Heart right ventricle (tissue), 16 donors: ENCODE results near the gene TSPYL1. TPM values are rescaled to one million over a fixed set of nuclear protein-coding genes. Genes with fewer than 3 reads are reported as not detected.

Source experiments
- ATAC-seq, 8 donors: fragments of 200-7000 bp; cut with Tn5 transposase; one replicate each; pipeline ENCODE4 v1.9.1; 2020; ENCODE audit warnings: mild to moderate bottlenecking in 8 of 8, moderate library complexity in 8 of 8, moderate number of reproducible peaks in 1 of 8
- DNase-seq, 2 donors: peaks; one replicate each; pipeline ENCODE4 v3.0.0-alpha.2; 2020
- H3K27ac ChIP-seq, 10 donors: fragments of 200-600 bp; sonication (generic) in 2 of 10; one replicate each; pipeline versions ENCODE4 v1.5.0 to v1.8.0; 2020 to 2022; ENCODE audit warnings: mild to moderate bottlenecking in 3 of 10
- H3K27me3 ChIP-seq, 7 donors: fragments of 200-600 bp; one replicate each; pipeline ENCODE4 v1.8.0; 2021 to 2022; ENCODE audit warnings: mild to moderate bottlenecking in 2 of 7
- H3K36me3 ChIP-seq, 9 donors: fragments of 200-600 bp; sonication (generic) in 1 of 9; one replicate each; pipeline versions ENCODE4 v1.5.0 to v1.8.0; 2020 to 2022; ENCODE audit warnings: mild to moderate bottlenecking in 2 of 9
- H3K4me1 ChIP-seq, 9 donors: fragments of 200-600 bp; sonication (generic) in 1 of 9; one replicate each; pipeline versions ENCODE4 v1.5.0 to v1.8.0; 2020 to 2022; ENCODE audit warnings: mild to moderate bottlenecking in 4 of 9
- H3K4me3 ChIP-seq, 10 donors: fragments of 200-600 bp; sonication (generic) in 2 of 10; one replicate each; pipeline versions ENCODE4 v1.5.0 to v1.8.0; 2020 to 2022; ENCODE audit warnings: mild to moderate bottlenecking in 7 of 10, moderate library complexity in 2 of 10
- H3K9me3 ChIP-seq, 11 donors: fragments of 200-600 bp in 10 of 11; sonication (generic) in 2 of 11; one replicate each; pipeline versions ENCODE4 v1.5.0 to v1.8.0; 2013 to 2022; ENCODE audit warnings: mild to moderate bottlenecking in 2 of 11, control low read depth in 1 of 11, moderate library complexity in 1 of 11
- WGBS, 2 donors: extraction: QIAGEN DNeasy Blood & Tissue Kit; methylation state at CpG; one replicate each; pipeline ENCODE4 v1.1.7; 2013; ENCODE audit warnings: inconsistent platforms in 1 of 2; 5-methylcytosine and 5-hydroxymethylcytosine counted together
- intact Hi-C, 10 donors: fragments of 100-400 bp; cut with DNase I; formaldehyde crosslinking; loops; one replicate each; pipeline versions ENCODE4 v1.11.1 to v1.14.2; 2022
- polyA plus RNA-seq, 2 donors: library from polyadenylated mRNA; stranded (reverse); fragments of 200-250 nt; gene quantifications; one replicate each; pipeline ENCODE4 v1.2.3, GENCODE V29; 2013
- total RNA-seq, 10 donors: library from RNA; stranded (reverse); fragmentation: NEBNext Ultra II Directional in 3 of 10; extraction: Animal tissue kit (Norgen Biotek cat#: 25700) in 3 of 10; gene quantifications; one replicate each; pipeline versions ENCODE4 v1.2.1 to v1.2.4, GENCODE V29; 2021 to 2023
- TF ChIP-seq, protein P1 (sequence below), 9 donors: fragments of 200-600 bp; sonication (generic) in 2 of 9; IDR thresholded peaks; one replicate each; pipeline versions ENCODE4 v1.5.0 to v1.8.0; 2021 to 2022; ENCODE audit warnings: antibody characterized with exemption in 9 of 9, mild to moderate bottlenecking in 5 of 9, moderate library complexity in 1 of 9
- donor health status: Arrhythmogenic right ventricular cardiomyopathy.
- donor health status: ischemic (EF 13 %, LVEDD 7.1; RV severe dilation, severe dysfunction).
- donor health status: healthy with polysubstance abuse.
- donor health status: DM: no; HTN: yes; CAD: no.
- donor health status: DM: no; HTN: no; CAD: no.
- donor health status: ischemic (EF 25% LVEDD 6.9; RV normal size, moderate dysfunction).
- donor health status: ischemic (EF 25% LVEDD 5.7; RV mildly dilated, moderate dysfunction).
- donor health status: healthy.
- donor health status: DM: yes; HTN: yes; CAD: no.
- donor health status: Ischemic cardiomyopathy.
- donor health status: ischemic (EF 35%, LVEDD 5.7; RV mildly dilated, moderate dysfunction).
- donor health status: nonischemic (EF 11% LVEDD 7.7; RV severe dilation, severe dysfunction).
- donor health status: DM: yes; HTN: yes; CAD: no.
- donor health status: PGD.
- donor health status: ischemic (EF 29% LVEDD 5.4; RV normal size, mild dysfunction).
- donor health status: nonischemic (EF 23%, LVEDD 6.1; RV moderate dilation, normal function).

Gene TSPYL1
- total and polyA plus RNA-seq, 12 donors: 14.0 to 143 (median 105) TPM

DNA sequence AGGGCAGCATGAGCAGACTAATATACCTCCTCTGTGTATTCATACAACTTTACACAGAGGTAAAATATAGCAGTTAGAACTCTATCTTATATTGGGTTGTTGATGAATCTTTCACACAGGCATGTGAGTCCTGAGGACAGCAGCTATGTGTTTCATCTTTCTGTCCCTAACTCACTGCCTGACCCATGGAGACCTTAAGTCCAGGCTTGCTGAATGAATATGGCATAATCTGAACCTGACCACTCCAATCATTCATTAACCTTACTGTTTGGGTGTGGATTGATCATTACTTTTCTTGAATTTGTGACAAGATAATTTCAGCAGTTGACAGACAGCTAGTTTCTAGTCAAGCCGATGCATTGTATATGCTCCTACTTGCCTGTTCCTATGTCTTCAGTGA lies 27.3 kb upstream of the TSPYL1 start:
- intact Hi-C loops: loop anchor here in 1 of 10 donors (10.0 kb wide), 1 partner anchor 128 kb away; no protein-coding TSS in a partner anchor
- no peaks in the 10 kb centered on the region for H3K36me3 ChIP-seq
- no peak for DNase-seq
- no peaks in the 10 kb centered on the region for H3K9me3 ChIP-seq
- H3K27ac ChIP-seq: no peak overlapping the region
- 96 to 97% methylated on average over 1 of the region's 1 CpG for WGBS, 2 donors
- no peak for ATAC-seq
- no peak overlapping the region for H3K4me3 ChIP-seq
- no peaks in the 10 kb centered on the region for H3K4me1 ChIP-seq
- no peaks in the 10 kb centered on the region for H3K27me3 ChIP-seq
- TF ChIP-seq, protein P1, sequence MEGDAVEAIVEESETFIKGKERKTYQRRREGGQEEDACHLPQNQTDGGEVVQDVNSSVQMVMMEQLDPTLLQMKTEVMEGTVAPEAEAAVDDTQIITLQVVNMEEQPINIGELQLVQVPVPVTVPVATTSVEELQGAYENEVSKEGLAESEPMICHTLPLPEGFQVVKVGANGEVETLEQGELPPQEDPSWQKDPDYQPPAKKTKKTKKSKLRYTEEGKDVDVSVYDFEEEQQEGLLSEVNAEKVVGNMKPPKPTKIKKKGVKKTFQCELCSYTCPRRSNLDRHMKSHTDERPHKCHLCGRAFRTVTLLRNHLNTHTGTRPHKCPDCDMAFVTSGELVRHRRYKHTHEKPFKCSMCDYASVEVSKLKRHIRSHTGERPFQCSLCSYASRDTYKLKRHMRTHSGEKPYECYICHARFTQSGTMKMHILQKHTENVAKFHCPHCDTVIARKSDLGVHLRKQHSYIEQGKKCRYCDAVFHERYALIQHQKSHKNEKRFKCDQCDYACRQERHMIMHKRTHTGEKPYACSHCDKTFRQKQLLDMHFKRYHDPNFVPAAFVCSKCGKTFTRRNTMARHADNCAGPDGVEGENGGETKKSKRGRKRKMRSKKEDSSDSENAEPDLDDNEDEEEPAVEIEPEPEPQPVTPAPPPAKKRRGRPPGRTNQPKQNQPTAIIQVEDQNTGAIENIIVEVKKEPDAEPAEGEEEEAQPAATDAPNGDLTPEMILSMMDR (IDR thresholded peaks at IDR 0.05): no peak

GRCh38 chr6:116304538-116305097 lies 24.9 kb upstream of the TSPYL1 start:
- peaks cover 0 to 13% (median 0%) of the 10 kb centered on the region in 9 donors for H3K4me1 ChIP-seq
- no peak overlapping the region for H3K4me3 ChIP-seq
- no peaks in the 10 kb centered on the region for H3K36me3 ChIP-seq
- H3K27ac ChIP-seq: no peak overlapping the region
- TF ChIP-seq, protein P1 (IDR thresholded peaks at IDR 0.05): no peak
- intact Hi-C loops: loop anchor here in 1 of 10 donors (10.0 kb wide), 1 partner anchor 130 kb away; no protein-coding TSS in a partner anchor
- H3K9me3 ChIP-seq: no peaks in the 10 kb centered on the region
- ATAC-seq (no peak), DNase-seq (no peak)
- H3K27me3 ChIP-seq: no peaks in the 10 kb centered on the region

DNA sequence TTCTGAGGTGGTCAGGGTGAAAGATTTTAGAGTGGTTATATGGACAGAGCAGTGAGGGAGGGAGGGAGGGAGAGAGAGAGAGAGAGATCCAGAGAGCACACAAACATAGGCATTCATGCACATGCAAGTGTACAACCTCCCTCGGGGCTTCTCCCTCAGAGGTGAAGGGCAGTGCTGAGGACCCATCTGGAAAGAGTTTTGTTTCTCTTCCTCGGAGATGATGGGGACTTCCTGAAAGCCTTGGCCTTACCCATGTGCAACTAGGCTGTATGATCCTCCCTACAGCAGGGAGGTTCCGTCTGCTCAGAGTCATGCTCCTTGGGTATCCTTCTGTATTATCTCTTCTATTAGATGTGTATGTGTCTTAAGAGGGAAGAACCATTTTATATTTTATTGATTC lies 21.4 kb upstream of the TSPYL1 start:
- ATAC-seq: no peak
- intact Hi-C loops: loop anchor here in 1 of 10 donors (10.0 kb wide), 1 partner anchor 134 kb away; no protein-coding TSS in a partner anchor
- no peak for DNase-seq
- H3K36me3 ChIP-seq: no peaks in the 10 kb centered on the region
- H3K4me1 ChIP-seq: peaks cover 0 to 14% (median 0%) of the 10 kb centered on the region in 9 donors
- TF ChIP-seq, protein P1 (IDR thresholded peaks at IDR 0.05): no peak
- peaks cover 0 to 18% (median 9%) of the 10 kb centered on the region in 11 donors for H3K9me3 ChIP-seq
- 78 to 83% methylated on average over 3 of the region's 3 CpGs for WGBS, 2 donors
- no peak overlapping the region for H3K27ac ChIP-seq
- H3K27me3 ChIP-seq: no peaks in the 10 kb centered on the region
- no peak overlapping the region for H3K4me3 ChIP-seq

GRCh38 chr6:116300566-116300965 lies 20.8 kb upstream of the TSPYL1 start:
- intact Hi-C loops: loop anchor here in 1 of 10 donors (10.0 kb wide), 1 partner anchor 134 kb away; no protein-coding TSS in a partner anchor
- H3K4me1 ChIP-seq: peaks cover 0 to 14% (median 0%) of the 10 kb centered on the region in 9 donors
- no peak for ATAC-seq
- H3K36me3 ChIP-seq: no peaks in the 10 kb centered on the region
- no peak overlapping the region for H3K27ac ChIP-seq
- TF ChIP-seq, protein P1 (IDR thresholded peaks at IDR 0.05): no peak
- no peak for DNase-seq
- H3K4me3 ChIP-seq: no peak overlapping the region
- H3K9me3 ChIP-seq: peaks cover 0 to 18% (median 9%) of the 10 kb centered on the region in 11 donors
- H3K27me3 ChIP-seq: no peaks in the 10 kb centered on the region
- 85 to 87% methylated on average over 1 of the region's 1 CpG for WGBS, 2 donors
